Stimulated activated CD4-positive, alpha-beta T cell treated with anti-CD3 and anti-CD28 coated beads, Interleukin-15, amount 100 ng/mL, for 48 hours (primary cell): ENCODE measurements around the gene ZNF800.

Experiments
- DNase-seq, 2 donors: peaks; one replicate each; pipeline ENCODE4 v3.0.0-alpha.2; 2020; ENCODE audit warnings: low read depth in 2 of 2

ZNF800 gene

GRCh38 chr7:127390817-127391590 lies 1.5 kb downstream of the ZNF800 start:
- DNase-seq = no peak

DNA sequence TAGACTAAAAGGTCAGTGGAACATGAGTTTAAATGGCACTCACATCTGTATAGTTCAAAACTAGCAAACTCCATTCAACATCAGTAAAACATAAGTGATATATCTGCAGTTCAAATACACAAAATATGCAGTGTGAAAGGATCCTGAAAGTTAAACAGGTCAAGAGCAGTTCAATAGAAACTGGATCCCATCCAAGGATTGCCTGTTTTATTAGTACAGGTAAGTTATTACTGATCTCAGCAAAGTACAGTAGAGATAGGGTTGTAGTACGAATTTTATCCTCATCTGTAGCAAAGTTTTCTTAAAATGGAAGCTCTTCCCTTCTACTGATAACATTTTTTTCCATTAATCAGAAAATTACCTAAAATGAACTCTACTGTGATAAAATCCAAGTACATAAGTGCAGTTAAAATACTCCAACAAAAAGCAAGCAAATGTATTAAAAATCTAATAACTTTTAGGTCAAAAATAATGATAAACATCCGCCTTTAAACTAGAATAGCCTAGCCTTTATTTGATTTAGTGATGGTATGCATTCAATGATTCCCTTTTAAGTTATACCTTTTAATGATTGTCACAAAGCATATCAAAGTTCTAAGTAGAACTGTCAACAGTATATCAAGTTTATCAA lies 2.2 kb downstream of the ZNF800 start:
- no peak for DNase-seq

GRCh38 chr7:127389321-127389720 lies 3.2 kb downstream of the ZNF800 start:
- DNase-seq = no peak

DNA sequence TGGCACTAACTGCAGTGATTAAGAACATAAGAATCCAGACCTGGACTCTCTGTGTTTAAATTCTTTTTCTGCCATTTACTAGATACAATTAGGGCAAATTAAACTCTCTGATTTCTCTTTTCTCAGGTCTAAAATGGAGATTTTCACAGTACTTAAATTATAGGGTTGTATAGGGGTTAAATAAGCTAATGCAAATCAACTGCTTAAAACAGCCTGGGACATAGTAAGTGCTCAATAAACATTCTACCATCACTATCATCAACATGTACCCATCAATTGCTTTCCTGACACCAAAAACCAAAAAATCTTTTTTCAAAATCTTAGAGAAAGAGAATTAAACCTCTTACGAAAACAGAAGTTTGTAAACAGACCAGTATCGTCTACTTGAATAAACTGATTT lies 4.5 kb downstream of the ZNF800 start:
- no peak for DNase-seq

GRCh38 chr7:127383123-127383835 lies 9.2 kb downstream of the ZNF800 start:
- no peak for DNase-seq

DNA sequence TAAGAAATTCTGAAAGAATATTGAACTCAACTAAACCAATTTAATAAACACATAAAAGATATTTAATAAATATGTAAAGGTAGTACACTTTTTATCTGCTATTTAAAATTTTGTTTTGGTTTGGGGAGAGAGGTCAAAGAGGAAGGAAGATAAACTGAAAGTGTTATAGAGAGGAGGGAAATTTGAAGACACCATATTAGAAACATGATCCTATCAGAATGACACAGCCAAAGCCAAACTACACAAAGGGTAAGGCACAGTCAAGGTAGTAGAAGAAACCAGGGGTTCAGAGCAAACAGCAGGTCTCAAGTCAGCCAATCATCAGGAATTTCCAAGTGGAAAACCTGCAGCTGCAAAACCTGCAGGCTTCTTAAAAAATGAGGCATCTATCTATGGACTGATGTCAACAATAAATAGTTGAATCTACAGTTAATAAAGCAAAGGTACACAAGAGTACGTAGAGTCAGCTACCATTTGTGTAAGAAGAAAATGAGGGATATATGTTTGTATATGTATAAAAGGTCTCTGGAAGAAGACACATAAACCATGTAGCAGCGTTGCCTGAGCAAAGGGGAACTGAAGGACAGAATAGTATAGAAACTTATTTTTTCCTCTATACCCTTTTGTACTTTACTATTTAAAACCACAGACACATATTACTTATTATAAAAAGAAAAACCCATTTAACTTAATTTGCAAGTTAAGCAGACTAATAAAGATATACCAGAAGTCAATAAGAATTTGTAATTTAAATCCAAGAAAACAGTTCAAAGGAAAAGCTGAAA lies 10.0 kb downstream of the ZNF800 start:
- no peak for DNase-seq

DNA sequence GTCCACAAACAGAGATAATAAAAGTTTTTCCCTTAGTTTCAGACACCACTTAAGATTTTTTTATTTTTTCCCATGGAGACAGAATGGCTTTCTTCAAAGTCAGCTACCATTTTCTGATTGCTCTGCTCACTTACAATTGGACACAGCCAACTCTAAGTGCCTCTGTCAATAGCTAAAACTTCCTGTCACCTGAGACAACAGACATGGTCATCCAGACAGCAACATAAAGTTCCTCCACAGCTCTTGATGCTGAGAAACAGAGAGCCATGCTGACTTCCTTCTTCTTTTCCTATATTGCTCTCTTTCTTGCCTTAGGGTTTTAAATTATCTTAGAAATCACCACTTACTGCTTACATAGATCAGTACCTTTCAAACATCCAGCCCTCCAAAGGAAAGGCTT lies 12.0 kb downstream of the ZNF800 start:
- DNase-seq = no peak

DNA sequence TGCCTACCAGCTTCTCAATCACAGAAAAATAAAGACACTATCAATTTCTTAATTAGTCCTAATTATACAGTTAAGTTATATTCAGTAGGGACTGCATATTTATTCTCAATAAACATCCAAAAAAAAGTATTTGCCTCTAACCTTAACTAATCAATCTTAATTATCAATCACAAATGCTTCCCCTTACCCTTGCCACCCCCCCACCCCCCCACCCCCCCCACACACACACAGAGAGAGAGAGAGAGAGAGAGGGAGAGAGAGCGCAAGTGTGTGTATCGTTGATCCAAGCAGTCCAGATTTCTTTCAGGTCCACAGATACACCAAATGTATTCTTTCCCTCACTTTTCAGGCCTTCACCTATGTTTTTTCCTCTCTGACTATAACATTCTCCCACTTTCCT lies 12.9 kb downstream of the ZNF800 start:
- no peak for DNase-seq

DNA sequence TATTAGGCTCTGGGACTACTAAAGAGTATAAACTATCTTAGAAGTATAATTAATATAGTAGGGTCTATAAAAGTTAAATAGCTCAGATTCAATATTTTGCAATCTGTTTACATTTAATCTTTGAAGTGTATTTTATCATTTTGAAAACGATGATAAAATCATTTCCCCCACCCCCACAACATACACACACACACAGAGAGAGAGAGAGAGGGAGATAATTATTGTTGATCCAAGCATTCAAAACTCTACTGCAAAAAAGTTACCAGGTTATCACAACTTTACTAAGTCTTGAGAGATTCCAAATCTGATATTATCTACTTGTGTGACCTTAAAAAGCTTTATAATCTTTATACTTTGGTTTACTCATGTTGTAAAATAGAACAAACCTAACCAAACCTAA lies 14.0 kb downstream of the ZNF800 start:
- no peak for DNase-seq

- no peak for DNase-seq
Measured at GRCh38 chr7:127377425-127377824, 15.1 kb downstream of the ZNF800 start.

DNA sequence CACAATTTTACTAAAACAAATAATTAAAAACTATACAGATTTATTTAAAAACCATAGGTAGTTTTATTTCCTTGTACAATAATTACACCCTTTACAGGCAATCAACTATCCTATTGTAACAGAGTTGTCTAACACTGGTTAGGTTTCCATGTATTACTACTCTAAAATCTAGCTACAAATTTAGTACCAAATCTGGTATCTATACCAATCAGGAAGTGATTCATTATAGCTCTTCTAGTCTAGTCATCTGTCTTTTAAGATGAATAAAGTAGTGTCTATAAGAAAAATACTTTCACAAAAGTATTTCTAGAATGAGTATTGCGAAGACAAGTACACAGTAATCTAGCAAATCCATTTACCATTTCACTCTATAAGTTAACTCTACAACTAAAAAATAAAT lies 16.9 kb downstream of the ZNF800 start:
- DNase-seq = no peak

DNA sequence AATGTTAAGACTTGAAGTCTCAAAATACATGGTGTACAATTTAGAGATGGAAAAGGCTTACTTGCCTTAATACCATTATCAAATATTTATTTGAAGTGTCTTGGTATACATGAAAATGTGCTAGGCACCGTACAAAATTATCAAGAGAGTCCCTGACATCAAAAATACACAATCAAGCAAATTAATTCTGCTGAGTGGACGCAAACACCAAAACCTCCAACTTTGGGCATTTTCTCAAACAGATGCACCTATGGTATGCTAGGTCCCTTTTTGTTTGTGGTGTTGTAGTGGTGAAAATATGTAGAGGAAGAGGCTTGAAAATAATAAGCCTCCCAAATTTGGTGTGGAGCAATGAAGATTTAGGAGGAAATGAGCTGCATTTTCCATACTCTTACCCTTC lies 24.8 kb downstream of the ZNF800 start:
- no peak for DNase-seq

DNA sequence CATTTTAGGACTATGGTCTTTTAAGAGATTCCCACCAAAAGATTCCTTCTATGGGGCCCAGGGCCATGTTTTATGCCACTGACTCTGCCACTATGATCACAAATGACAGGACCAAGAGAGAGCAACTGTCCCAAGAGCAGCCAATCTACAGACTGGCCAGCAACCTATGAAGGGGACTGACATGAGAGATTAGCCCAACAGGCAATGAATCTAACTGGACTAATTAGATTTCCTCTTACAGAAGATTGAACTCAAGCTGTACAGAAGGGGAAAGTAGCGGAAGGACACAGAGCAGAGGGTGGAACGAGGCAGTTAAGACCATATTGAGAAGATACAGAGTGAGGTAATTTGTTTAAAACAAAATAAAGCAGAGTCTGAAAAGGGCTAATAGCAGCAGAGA lies 25.8 kb downstream of the ZNF800 start:
- DNase-seq = no peak

DNA sequence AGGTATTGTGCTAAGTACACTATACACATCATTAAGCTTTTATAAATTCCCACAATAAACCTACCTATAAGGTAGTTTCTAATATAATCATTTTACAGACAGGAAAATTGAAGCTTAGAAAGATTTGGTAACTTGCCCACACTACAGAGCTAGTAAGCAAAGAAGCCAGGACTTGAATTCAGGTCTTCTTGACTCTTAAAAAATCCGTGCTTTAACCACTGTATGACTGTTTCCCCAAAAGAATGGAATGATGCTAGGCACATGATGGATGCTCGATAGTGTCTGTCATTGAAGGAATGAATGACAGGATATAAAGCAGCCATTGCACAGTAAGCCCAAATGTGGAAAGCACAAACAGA lies 26.6 kb downstream of the ZNF800 start:
- no peak for DNase-seq

DNA sequence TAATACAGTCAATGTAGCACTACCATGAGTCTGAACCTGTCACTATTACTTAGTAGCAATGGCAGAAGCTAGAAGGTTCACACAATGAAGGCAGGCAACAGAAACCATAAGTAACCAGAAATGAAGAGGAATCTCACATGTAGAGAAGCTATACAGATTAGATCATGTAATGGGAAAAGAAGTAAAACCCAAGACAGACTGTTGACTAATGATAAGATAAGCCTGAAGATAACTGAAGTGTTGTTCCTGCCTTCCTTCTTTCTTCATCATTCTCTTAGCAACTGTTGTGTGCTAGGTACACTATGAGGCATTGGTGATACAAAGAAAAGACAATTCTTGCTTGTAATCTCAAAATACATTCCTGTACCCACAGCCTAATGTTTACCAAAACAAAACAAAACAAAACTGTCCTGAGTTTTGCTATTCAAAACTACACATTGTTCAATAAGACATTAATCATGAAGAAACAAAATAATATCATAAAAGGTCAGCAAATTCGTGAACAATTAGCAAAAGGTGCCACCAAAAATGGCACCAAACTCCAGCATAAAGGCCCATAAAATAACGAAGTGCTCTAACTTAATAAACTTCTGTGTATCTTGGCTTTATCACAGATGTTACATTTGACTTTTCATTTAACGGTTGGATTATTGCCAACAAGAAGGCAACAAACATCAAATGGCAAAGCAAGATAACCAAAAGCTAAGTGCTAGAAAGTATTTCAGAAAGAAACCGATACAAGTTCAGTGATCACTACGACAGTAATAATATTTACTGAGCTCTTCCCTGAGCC lies 27.1 kb downstream of the ZNF800 start:
- no peak for DNase-seq

DNA sequence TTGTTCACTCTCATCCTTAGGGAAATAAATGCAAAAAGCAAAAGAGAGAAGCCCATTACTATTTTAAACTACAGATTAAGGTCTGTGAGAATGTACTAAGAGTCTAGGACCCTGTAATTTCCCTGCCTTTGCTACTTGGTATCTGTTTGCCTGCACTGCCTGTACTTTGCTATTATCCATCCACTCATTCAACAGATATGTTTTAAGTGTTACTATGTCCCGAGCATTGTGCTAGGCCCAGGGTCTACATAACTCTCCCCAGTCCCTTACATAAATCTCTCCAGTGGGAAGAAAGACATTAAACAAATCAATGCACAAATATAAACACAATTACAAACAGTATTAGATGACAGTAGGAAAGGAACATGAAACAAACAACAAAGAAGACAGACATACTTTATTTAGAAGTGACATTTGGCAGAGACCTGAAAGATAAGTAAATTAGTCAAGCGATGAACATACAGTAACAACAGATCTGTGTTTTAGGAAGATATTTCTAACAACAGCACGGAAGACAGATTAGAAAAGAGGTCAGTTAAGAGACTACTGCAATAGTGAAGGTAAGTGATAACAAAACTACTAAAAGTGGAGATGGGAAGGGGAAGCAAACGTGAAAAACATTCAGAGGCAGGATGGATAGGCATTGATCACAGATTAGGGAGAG lies 30.0 kb downstream of the ZNF800 start:
- DNase-seq = no peak

DNA sequence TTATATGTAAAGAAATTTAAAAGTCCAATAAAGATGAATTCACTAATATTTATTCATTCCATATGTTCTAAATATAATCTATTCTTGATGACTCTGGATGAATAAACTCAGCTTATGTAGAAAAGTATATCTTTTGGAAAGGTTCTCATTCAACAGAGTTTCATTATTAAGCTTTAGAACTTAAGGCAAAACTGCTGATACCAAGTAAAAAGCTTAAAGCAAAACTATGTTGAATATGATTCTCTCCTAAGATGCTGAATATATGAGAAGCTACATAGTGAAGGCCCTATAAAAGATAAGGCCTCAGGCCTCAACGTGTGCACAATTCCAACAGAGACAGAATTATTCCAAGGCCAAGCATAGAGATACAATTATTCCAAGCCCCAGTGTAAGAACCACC lies 30.8 kb downstream of the ZNF800 start:
- DNase-seq = no peak

- DNase-seq = no peak
Measured at GRCh38 chr7:127359011-127359410, 33.5 kb downstream of the ZNF800 start.

DNA sequence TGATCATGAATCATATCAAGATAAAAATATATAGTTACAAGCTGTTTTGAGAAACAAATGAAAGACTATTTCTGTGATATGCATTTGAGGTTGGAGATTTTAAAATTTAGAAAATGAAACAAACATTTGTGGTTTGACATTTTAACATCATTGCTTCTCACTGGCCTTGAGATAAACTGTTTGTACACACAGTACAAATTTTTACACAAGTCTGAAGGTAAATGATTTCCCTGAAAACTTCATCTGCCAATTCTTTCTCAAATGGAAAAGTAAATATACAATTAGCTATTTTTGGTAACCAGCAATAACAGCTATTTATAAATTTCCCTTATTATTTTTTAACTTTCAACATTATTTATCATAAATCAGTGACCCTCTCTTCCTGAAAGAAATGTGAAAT lies 38.6 kb downstream of the ZNF800 start:
- DNase-seq = no peak

DNA sequence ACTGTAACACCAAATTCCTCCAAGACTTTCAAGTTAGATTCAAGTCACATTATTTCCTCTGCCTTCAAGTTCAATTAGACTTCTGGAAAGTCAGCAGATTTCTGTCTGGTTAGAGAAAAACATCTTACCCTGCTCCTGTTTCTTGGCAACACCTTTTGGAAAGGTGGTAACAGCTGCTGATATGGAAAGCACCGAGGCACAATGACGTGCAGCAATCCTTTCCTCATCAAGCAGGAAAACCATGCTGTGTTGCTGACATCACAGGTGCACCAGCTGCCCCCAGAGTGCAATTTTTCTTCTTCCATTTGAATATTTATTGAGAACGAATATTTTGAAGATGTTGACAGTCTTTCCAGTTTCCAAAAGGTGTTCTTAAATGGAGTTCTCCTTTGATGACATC lies 41.9 kb downstream of the ZNF800 start:
- no peak for DNase-seq

DNA sequence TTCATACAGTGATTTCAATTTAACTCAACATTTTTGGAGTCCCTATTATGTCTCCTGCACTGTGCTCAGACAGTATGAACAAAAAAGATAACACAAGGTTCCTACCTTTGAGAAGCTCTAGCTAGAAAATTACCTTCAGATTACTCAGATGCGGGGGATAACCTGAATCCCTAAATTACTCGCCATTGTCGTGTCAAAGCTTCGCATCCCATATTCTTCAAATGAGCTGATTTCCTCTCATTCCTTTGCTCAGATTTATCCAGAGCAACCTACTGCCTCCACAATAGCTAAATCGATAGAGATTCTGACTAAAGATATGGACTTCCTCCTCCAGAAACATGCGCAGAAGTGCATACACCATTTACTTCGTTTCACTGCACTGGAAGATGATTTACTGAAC lies 42.6 kb downstream of the ZNF800 start:
- DNase-seq = no peak
